Adrenal gland (tissue), 12 donors: ENCODE data around the gene RPS19. TPM values are rescaled to one million over a fixed set of nuclear protein-coding genes. Genes with fewer than 3 reads are reported as not detected.

Source experiments
- DNase-seq, 7 donors: peaks; one replicate each; pipeline ENCODE4 v3.0.0-alpha.2; 2019 to 2020
- H3K27ac ChIP-seq, 5 donors: fragments of 200-600 bp; sonication (generic) in 4 of 5; 1 replicate in 3 of 5; 2 replicates in 2 of 5; pipeline versions ENCODE4 v1.5.1 to v1.8.0; 2016 to 2020; ENCODE audit warnings: mild to moderate bottlenecking in 1 of 5
- H3K27me3 ChIP-seq: fragments of 200-600 bp; 2 replicates; pipeline ENCODE4 v1.8.0; 2021
- H3K36me3 ChIP-seq, 2 donors: fragments of 200-600 bp; replicated peaks in 1 of 2; 1 replicate in 1 of 2; 2 replicates in 1 of 2; pipeline versions ENCODE4 v1.5.1 to v1.8.0; 2018 to 2022
- H3K4me1 ChIP-seq, 2 donors: fragments of 200-600 bp; replicated peaks in 1 of 2; 1 replicate in 1 of 2; 2 replicates in 1 of 2; pipeline versions ENCODE4 v1.5.1 to v1.8.0; 2018 to 2021
- H3K4me3 ChIP-seq, 4 donors: fragments of 200-600 bp; sonication (generic) in 3 of 4; one replicate each; pipeline ENCODE4 v1.5.1; 2016 to 2018
- H3K9me3 ChIP-seq, 3 donors: fragments of 200-600 bp; sonication (generic) in 1 of 3; replicated peaks in 1 of 3; 1 replicate in 2 of 3; 2 replicates in 1 of 3; pipeline versions ENCODE4 v1.5.1 to v1.8.0; 2016 to 2021
- POLR2A ChIP-seq, 2 donors: fragments of 450-650 bp; IDR thresholded peaks; one replicate each; pipeline ENCODE4 v1.6.1; 2017; ENCODE audit warnings: antibody characterized with exemption in 2 of 2, mild to moderate bottlenecking in 2 of 2, moderate library complexity in 1 of 2
- WGBS, 4 donors: extraction: QIAGEN DNeasy Blood & Tissue Kit in 2 of 4; methylation state at CpG; one replicate each; pipeline versions ENCODE4 v1.1.5 to v1.1.7; 2013 to 2017; 5-methylcytosine and 5-hydroxymethylcytosine counted together
- intact Hi-C, 2 donors: fragments of 100-400 bp; cut with DNase I; formaldehyde crosslinking; loops; one replicate each; pipeline versions ENCODE4 v1.14.1 to v1.15.0; 2022 to 2023
- polyA plus RNA-seq, 3 donors: library from polyadenylated mRNA; stranded (reverse); fragments of 200-250 nt in 2 of 3; fragments of 350-450 nt in 1 of 3; fragmentation: Illumina TruSeq in 1 of 3; extraction: RNeasy Lipid Tissue Mini Kit (QIAGEN cat#74804) in 1 of 3; gene quantifications; one replicate each; pipeline ENCODE4 v1.2.3, GENCODE V29; 2013 to 2014
- total RNA-seq, 9 donors: library from RNA; depleted of rRNA in 4 of 9; stranded (reverse); fragments of >200 nt in 4 of 9; fragments of 120-200 nt in 1 of 9; fragmentation: NEBNext Ultra II Directional in 1 of 9; extraction: Animal tissue kit (Norgen Biotek cat#: 25700) in 1 of 9; gene quantifications; one replicate each; pipeline versions ENCODE4 v1.1.0 to v1.2.4, GENCODE V29; 2013 to 2023
- TF ChIP-seq, protein P1 (sequence below), 6 experiments: fragments of 450-650 bp in 4 of 6; fragments of 200-600 bp in 2 of 6; sonication (generic) in 1 of 6; IDR thresholded peaks; 1 replicate in 5 of 6; 2 replicates in 1 of 6; pipeline versions ENCODE4 v1.5.1 to v1.8.0; 2016 to 2021; ENCODE audit warnings: antibody characterized with exemption in 6 of 6, mild to moderate bottlenecking in 2 of 6, moderate library complexity in 1 of 6
- donor health status: healthy with polysubstance abuse.
- donor health status: Bipolar disorder and iron deficiency.
- donor health status: DM: yes; HTN: yes; CAD: no.
- donor health status: DM: no; HTN: no; CAD: no.
- donor health status: DM: no; HTN: no; CAD: no.
- donor health status: DM: yes; HTN: yes; CAD: no.

The RPS19 gene
- total and polyA plus RNA-seq, 12 donors: 418 to 3,405 (median 1,389) TPM

DNA sequence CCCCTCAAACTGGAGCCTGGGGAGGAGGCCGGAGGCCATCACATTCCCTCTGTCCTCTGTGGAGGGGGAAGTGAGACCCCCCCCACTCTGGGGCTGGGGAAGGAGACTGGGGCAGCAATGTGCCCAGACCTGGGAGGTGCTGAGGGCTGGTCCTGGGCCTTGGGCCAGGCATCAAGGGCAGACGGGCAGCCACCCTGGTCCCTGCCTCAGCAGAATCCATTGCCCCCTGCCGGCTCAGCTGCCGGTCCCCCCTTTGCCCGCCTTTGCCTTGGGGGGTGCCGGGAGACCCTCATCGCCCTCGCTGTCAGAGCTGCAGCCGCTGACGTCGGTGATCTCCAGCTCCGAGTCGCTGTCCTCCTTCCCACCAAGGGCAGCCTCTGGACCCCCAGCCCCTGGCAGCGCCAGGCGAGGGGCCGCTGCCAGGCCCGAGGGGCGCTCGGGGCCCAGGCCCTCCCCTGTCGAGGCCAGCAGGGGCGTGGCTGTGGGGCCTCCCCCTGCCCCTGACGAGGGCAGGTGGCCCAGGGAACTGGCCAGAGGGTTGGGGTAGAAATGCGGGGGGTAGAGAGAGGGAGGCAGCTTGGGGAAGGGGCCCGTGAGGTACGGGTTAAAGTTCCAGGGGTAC, 48.0 kb downstream of the RPS19 start:
- Histone ChIP-seq H3K27ac (no peak overlapping the region), H3K36me3 (peaks cover 0 to 38% of the 10 kb centered on the region in 2 donors), H3K4me3 (no peak overlapping the region), H3K4me1 (no peaks in the 10 kb centered on the region), H3K27me3 (no peaks in the 10 kb centered on the region), H3K9me3 (no peaks in the 10 kb centered on the region)
- WGBS, 4 donors: 81 to 87% (median 83%) methylated on average over 18 to 25 of the region's 25 CpGs
- intact Hi-C loops: no loop called here
- no peak for DNase-seq
- TF ChIP-seq POLR2A (IDR thresholded peaks at IDR 0.05): no peak
- TF ChIP-seq, protein P1, sequence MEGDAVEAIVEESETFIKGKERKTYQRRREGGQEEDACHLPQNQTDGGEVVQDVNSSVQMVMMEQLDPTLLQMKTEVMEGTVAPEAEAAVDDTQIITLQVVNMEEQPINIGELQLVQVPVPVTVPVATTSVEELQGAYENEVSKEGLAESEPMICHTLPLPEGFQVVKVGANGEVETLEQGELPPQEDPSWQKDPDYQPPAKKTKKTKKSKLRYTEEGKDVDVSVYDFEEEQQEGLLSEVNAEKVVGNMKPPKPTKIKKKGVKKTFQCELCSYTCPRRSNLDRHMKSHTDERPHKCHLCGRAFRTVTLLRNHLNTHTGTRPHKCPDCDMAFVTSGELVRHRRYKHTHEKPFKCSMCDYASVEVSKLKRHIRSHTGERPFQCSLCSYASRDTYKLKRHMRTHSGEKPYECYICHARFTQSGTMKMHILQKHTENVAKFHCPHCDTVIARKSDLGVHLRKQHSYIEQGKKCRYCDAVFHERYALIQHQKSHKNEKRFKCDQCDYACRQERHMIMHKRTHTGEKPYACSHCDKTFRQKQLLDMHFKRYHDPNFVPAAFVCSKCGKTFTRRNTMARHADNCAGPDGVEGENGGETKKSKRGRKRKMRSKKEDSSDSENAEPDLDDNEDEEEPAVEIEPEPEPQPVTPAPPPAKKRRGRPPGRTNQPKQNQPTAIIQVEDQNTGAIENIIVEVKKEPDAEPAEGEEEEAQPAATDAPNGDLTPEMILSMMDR (IDR thresholded peaks at IDR 0.05): no peak

DNA sequence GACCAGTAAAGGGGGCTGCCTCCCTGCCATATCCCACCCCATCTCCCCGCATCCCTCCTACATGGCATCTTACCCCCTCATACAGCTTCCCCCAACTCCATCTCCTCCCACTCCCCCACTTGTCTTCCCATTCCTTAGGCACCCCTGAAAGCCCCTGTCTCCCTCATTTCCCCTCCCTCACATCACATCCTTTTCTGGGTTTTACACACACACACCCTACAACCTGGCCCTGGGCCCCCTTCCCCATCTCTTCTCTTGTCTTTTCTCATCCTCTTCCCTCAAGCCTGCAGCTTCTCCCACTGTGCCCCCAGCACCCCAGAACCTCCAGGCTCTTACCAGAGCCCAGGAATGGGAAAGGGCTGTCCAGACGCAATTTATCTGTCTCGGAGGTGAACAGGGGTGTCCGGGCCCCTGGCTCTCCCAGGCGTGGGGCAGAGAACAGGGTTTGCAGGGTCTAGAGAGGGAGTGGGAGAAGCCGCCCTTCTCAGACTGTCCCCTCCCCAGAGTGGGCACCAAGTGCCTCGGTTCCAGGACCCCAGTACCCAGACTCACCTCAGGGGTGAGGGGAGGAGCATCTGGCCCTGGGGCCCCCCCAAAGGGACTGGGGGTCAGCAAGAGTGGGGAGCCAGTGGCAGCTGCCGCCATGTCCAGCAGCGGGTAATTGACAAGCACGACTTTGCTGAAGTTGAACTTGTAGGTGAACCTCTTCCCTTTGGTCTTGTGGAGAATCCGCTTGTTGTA, 48.8 kb downstream of the RPS19 start:
- Histone ChIP-seq H3K27me3 (no peaks in the 10 kb centered on the region), H3K4me3 (no peak overlapping the region), H3K36me3 (peaks cover 0 to 31% of the 10 kb centered on the region in 2 donors), H3K9me3 (no peaks in the 10 kb centered on the region), H3K4me1 (no peaks in the 10 kb centered on the region), H3K27ac (no peak overlapping the region)
- TF ChIP-seq, protein P1 (IDR thresholded peaks at IDR 0.05): no peak
- no peak for TF ChIP-seq POLR2A (IDR thresholded peaks at IDR 0.05)
- no peak for DNase-seq
- intact Hi-C loops: no loop called here
- WGBS, 4 donors: 56 to 73% (median 72%) methylated on average over 10 to 11 of the region's 11 CpGs

DNA sequence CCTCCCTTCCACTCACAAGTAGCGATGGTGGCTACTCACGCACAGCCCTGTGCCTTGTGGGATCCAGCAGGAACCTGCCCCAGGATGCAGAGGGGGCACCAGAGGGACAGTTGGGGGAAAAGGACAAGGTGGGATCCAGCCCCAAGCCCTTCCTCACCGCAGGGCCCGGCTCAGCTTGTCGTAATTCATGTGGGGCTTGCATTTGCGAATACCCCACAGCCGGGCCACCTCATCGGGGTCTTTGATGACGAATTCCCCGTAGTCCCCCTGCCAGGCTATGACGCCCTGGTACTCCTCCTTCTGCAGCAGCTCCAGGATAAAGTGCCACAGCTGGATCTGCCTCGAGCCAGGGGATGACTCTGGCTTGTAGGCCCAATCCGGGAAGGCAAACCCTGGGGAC, 49.7 kb downstream of the RPS19 start:
- no peaks in the 10 kb centered on the region for H3K4me1 ChIP-seq
- H3K9me3 ChIP-seq: no peaks in the 10 kb centered on the region
- peaks cover 0 to 22% of the 10 kb centered on the region in 2 donors for H3K36me3 ChIP-seq
- DNase-seq: no peak
- 41 to 57% (median 52%) methylated on average over 9 to 13 of the region's 13 CpGs for whole genome bisulfite sequencing, 4 donors
- H3K27me3 ChIP-seq: no peaks in the 10 kb centered on the region
- TF ChIP-seq POLR2A (IDR thresholded peaks at IDR 0.05): no peak
- TF ChIP-seq, protein P1 (IDR thresholded peaks at IDR 0.05): no peak
- H3K4me3 ChIP-seq: no peak overlapping the region
- intact Hi-C loops: no loop called here
- no peak overlapping the region for H3K27ac ChIP-seq

DNA sequence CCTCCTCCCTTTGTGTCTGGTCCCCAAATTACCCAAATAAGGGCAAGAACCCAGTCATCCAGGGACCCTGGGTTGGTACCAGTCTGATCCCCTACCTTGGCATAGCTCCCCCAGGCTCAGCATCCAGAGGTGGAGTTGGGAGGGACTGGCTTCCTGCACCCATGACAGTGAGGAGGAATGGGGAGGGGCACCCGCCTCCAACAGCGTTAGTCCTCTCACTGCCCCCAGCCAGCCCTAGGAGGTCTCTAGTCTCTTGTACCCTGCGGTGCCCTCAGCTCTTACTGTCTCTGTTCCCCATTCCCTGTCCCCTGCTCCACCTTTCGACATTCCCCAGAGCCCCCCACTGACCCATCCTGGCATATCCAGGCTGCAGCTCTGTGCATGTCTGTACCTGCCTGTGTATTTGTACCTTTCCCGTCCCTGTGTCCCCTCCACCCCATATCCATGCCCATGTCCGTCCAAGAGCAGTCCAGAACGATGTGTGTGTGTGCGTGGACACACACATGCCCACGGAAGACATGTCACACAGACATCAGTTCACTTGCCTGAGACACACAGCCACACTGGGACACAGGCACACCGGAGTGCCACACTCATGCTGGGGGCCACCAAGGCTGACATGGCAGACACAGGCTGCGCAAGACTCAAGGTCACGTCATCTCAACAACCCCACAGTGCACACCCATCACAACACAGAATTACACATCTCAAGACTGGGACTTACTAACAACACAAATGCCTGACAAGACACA, 50.4 kb downstream of the RPS19 start:
- Histone ChIP-seq H3K27me3 (peaks cover 4% of the 10 kb centered on the region), H3K36me3 (peaks cover 0 to 16% of the 10 kb centered on the region in 2 donors), H3K4me3 (no peak overlapping the region), H3K4me1 (no peaks in the 10 kb centered on the region), H3K9me3 (no peaks in the 10 kb centered on the region), H3K27ac (no peak overlapping the region)
- no peak for TF ChIP-seq POLR2A (IDR thresholded peaks at IDR 0.05)
- TF ChIP-seq, protein P1 (IDR thresholded peaks at IDR 0.05): no peak
- no peak for DNase-seq
- 50 to 65% (median 55%) methylated on average over 7 to 12 of the region's 12 CpGs for WGBS, 4 donors
- intact Hi-C loops: no loop called here
